Activated naive CD4-positive, alpha-beta T cell (primary cell): Measurements from ENCODE around the gene ITPRID2.
A peak's percentile ranks its signal among the peaks of the same experiment; 100 is the strongest.

Source experiments
- DNase-seq, 4 experiments: peaks; one replicate each; lab custom pipeline; 2025; lab: John Stamatoyannopoulos, UW

ITPRID2 gene

DNA sequence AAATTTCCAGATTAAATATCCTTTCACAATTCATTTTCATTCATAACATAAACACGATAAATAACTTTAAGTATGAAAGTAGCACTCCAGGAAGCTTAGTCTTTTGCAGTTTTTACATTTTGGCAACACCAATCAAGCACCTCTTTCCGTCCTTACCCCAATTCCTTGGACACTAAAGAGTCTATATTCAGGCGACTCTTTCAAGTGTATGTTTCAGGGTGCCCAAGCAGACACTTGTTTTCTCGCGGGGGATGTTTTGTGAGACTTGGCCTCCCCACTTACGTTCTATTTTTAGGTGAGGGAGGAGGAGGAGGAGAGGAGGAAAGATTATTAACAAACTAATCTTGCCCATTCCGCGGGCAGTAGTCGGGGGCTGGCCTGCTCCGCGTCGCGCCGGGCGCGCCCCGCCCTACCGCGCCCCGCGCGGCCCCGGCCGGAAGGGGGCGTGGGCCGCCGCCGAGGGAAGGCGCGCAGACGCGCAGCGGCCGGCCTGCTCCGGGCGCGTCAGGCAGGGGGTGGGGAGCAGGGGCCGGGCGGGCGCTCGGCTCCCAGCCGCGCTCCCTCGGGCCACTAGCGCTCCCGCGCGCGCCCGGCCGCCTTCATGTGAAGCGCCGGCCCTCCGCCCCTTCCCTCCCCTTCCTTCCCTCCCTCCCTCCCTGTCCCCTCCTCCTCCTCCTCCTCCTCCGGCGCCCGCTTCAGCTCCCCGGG lies at the start of gene ITPRID2:
ITPRID2 (plus strand) TSS at position 473 of the 708 bp plus-strand sequence. CDS start 337 bp downstream, outside the sequence.
- peak in 3 of 4 experiments; percentile 8 to 56 (median 14) for DNase-seq

DNA sequence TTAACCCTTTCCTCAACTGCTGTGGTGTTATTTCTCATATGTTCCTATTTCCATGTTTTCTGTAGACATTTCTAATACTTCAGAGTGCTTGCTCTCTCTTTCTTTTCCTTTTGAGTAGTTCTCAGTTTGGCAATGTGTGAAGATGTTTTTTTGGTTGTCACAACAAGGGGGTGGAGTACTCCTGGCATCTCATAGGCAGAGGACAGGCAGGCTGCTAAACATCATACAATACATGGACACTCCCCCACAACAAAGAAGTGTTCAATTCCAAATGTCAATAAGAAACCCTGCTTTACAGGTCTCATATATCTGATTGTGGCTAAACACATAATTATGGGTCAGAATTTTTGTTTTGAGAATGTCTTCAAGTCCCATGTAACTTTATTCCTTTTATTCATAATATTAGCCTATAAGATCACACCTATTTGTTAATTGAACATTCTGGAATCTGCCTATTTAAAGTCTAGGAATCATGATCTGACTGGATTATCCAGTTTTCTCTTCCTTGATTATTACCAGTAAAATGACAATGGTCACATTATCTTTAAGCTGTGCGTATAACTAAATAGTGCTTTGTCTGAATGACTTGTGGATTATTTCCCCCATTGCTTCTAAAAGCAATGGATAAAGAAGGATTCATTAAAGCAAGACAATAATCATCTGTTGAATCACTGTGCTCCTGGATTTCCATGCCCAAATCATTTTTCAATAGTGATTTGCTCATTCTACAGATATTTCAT lies 46.8 kb upstream of the ITPRID2 start:
- no peak for DNase-seq

DNA sequence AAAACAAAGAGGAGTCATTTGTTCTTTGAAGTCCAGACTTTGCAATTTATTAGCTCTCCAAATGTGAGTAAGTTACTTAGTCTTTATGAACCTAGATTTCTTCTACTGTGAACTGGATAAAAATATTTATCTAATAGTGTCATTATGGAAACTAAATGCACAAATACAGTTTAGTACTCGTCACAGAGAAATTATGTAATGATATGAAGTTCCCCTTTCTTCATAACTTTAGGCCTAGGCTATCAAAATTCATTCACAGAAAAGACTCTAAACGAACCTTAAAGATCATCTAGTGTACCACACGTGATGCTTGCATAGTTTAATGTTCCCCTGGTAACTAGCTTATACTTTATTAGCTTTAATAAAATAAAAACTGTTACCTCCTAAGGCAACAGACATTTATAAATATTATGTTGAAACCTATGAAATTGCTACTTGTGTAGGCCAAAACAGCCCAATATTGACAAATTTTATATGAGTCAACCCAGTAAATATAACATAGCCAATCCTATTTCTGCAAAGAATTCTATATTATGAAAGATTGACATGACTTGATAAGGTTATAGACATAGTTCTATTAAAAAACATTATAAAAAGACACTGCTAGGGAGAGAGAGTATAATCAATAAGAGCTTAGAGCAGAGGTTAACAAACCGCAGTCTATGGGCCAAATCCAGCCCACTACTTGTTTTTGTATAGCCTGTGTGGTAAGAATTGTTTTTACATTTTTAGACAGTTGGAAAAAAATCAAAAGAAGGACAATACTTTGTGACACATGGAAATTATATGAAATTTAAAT lies 44.9 kb upstream of the ITPRID2 start:
- no peak for DNase-seq

DNA sequence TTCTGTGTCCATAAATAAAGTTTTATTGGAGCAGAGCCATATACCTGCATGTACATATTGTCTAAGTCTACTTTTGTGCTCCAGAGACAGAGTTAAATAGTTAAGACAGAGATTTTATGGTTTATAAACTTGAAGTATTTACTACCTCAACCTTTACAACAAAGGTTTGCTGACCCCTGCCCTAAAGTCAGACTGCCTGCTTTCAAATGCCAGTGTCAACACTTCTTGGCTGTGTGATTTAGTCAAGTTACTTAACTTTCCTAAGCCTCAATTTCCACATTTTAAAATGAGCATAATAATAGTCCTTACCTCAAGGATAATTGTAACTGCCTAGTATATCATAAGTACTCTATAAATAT lies 44.4 kb upstream of the ITPRID2 start:
- no peak for DNase-seq

DNA sequence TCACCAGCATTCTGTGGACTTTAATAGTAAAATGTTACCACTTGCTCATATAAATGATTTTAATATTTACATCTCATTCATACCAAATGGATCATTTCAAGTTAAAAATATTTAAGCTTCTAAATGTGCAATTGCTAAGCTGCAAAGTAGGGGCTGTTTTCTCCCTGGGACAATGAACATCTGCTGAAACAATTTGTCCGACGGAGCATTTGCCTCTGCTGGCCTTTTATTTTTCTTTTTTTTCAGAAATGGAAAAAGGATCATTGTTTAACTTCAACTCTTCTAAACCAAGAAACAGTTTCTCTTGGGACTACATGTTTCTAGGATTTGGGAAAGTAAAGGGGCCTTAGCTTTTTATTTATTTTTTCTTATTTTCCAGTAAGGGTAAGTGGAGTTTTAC lies 43.8 kb upstream of the ITPRID2 start:
- no peak for DNase-seq

DNA sequence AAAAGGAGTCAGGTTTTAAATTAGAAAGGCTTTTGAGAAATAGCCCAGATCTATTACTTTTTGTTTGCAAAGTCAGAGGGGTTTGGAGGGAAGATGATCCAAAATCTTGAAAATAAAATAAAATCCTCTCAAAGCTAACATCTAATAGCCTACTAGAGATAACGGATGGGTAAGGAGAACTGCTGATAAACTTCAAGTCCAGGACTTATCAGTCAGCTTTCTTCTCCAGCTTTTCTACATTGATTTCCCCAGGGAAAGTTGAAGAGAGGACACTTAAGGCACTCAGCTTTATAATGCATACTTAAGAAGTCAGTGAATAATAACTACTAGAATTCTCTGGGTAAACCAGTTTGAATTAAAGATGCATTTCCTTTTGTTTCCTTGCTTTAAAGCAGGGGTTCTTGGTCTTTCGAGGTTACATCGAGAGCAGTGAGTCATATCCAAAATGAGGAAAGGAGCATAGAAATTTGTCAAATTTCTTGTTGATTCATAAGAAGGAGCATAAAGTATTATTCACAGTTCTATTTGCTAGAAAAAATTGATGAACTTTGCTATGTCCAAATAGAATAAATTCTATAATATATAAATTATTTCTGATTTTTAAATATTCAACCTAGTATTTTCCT lies 43.2 kb upstream of the ITPRID2 start:
- DNase-seq: no peak

DNA sequence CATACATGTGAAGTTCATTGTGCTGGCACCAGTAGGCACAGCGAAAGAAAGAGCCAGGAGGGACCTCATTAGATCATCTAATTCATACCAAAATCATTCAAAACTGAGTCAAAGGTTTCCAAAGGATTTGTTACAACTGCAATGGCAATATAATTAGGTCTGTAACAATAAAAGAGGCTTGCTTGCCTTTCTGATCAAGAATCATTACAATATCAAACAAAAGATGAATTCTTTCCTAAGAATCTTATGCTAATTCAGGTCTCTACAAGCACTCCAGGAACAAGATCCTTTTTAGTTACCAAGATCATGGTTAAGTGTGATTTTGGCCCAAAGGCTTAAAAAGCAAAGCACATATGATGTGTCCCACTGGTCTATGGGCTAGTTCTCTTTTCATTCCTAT lies 41.9 kb upstream of the ITPRID2 start:
- no peak for DNase-seq

DNA sequence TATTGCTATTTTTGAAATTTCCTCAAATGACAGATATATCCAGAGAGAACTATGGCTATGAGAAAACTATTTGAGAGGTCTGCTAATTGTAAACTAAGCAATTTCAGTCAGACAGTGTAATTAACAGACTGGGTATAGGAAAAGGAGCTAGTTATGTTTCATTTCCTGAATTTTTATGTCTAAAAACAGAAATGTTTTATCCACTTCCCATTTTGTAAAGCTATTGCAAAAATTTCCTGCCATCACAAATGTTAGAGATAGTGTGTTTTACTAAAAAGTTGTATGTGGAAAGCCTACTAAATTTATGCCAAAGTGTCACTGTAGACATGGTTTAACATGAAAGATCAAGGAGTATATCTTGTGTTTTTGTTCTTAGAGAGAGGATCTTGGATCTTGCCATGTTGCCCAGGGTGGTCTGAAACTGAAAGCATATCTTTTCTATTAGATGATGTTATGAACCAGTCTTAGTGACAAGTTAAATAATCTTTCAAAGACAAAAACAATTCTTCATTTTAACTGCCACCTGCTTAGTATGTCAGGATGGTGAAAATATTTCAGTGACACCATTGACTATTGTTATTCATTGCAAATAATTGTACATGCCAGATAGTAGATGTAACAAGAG lies 40.5 kb upstream of the ITPRID2 start:
- no peak for DNase-seq

DNA sequence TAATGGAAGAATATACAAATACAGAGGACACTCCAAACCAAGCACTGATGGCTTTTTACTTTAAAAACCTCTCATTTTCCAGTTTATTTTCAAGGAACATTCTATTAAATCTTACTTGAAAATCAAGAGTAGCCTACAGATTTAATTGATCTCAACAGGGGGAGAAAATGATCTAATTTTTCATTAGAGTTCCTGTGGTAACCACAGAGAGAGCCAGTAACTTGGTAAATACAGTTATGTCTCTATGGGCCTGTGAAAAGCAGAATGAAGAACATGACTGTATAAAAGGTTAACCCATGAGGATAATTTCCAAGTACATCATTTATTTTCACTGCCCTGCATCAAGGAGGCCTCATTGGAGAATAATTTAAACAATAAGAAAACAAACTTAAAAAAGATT lies 39.8 kb upstream of the ITPRID2 start:
- DNase-seq: no peak

DNA sequence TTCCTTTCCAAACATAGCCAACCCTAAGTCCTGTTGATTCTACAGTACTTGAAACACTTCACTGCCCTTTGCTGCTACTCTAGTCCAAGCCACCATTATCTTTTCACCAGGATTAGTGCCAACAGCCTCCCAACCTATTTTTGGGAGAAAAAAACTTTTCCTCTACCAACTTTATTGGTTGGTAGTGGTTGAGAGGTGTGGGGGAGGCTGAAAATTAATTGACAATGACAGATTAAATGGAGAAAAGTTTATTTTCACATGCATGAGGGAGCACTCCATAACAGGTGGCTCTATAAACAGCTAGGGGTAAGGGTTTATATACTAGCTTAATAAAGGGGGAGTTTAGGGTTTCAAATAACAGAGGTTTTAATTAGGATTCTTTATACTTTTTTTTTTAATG lies 37.8 kb upstream of the ITPRID2 start:
- DNase-seq: no peak

DNA sequence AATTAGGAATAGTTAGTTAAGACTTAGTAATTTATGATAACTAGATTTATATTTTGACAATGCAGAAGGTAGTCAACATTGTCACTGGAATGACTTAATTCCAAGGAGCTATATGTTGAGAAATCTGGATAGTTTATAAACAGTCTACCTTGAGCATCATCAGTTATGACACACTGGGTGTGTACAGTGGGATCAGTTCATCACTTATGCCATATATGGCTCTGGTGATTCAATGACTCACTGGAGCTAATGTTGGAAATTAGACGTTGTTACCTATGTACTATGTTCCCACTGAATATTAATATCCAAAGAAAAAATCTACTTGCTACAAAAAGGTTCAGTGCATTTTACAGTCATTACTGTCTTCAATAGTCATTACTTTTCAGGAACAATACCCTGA lies 34.0 kb upstream of the ITPRID2 start:
- no peak for DNase-seq

DNA sequence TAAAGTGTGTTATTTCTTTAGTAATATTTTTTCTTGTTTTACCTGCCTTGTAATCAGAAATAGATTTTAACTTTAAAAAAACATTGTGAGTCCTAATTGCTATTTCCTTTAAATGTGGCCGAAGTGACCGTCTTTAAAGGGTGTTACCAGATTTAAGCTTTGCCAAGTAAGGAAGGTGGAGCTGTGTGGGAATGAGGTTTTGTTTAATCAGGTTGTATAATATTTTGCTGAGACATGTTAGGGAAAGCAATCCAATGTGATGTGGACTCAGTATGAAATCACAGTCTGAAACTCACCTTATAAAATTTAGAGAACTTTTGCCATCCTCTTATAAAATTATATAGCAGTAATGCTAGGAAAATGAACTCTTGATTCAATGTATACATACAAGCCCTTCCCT lies 32.9 kb upstream of the ITPRID2 start:
- no peak for DNase-seq

DNA sequence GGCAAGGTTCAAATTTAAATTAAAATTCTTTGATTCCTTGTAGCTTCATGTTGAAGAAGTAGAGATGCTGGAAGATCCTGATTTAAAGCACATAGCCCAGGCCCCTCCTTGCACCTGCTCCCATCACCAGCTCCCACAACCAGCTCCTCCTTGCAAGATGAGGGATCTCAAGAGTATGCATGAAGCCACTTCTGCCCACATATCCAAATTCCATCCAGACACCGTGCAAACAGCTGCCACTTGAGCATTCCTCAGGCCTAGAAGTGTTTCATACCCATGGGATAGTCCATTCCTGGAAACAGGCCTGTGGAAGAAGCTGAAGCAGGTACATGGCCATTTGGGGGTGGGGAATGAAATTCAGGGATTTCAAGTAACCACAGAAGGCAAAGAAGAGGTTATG lies 32.4 kb upstream of the ITPRID2 start:
- no peak for DNase-seq

DNA sequence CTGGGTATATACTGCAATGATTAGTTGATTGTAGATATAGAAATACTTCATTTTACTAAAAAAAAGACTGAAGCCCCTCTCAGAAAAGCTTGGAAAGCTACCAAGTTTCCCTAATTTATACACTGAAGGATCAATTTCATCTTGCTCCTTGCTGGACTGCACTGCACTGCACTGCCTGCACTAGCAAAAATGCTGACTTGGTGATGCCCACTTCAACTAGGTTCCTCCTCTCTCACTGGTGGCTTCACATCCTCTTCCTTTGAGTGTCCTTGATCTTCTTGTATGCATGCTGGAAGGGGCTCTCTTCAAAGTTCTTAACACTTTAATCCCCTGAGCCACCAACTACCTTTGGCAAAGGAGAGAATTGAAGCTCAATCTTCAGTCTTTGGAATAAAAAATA lies 31.7 kb upstream of the ITPRID2 start:
- no peak for DNase-seq

DNA sequence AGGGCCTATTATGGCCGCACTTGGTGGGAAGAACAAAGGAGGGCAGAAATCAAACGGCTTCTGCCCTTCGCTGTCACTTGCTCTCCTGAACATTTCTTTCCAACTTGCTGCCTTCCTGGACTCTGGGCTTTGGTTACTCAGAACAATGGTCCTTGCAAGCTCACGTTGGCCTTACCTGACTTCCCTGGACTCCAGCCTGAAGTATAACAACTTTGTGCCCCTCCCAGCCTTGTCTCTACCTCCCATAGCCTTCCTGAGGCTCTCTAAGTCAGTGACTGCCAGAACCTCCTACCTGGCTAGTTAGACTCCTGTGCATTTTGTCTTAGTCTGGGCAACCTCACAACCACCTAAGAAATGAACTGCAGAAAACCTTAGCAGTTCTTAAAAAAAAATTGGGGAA lies 30.2 kb upstream of the ITPRID2 start:
- DNase-seq: no peak

DNA sequence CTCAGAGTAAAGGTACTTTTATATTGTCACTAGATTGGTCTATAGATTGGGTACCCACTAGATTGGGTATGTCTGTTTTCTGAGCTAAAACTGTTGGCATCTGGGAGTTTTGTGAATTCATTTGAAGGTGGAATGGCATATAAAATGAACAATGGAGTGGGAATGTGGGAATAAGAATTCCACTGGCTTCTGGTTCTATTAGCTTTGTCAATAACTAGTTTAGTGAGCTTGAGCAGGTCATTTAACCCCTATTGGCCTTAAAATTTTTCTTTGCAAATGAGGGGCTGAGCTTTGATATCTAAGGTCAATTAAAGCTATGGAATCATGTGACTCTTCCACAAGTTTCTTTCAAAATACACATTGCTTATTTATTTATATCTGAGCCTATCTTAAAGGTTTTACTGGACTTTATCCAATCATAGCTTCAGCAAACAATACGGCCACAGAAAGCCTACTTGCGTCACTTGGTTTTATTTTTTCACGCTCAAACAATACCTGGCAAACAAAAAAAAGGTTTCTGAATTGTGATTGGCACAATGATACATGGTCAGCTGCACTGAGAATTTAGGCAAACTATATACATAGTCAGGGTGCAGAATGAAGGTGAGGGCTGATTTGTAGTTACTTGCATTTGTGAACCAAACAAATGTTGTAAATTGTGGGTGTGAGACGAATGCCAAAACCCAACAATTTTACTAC lies 28.8 kb upstream of the ITPRID2 start:
- DNase-seq: no peak

DNA sequence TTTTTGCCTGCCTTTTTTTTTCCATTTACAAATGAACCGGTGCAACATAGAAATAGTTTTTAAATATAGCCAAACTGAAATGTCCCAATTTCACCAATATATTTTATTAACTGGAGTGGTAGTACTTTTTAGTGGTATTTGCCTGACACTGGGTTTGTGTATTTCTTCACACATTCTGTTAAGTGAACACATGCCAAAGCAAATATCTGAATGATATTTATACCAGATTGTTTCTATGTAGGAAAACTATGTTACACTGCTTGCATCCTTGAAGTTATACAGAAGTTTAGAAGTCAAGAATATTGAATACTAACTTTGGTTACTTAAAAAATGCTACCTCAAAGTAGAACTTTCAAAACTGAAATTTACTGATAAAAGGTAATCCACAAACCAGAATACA lies 19.4 kb upstream of the ITPRID2 start:
- no peak for DNase-seq

DNA sequence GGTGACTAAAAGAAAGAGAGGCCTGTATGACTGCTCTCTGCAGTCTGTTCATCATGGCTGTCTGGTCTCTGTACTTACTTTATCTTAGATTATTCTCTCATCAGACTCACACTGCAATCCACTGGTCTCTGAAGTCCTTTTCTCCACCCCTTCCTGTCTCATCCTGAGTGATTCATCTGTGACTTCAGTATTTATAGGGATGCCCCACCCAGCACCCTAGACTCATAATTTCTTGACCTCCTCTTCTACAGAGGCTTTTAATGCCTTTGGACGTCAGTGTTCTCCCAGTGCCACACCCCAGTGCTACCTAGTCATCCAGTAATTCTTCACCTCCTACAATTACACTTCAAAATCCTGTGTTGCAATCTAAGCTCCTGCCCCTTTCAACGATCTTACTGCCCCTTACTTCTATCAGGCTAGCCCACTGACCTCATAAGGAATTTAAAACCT lies 14.9 kb upstream of the ITPRID2 start:
- no peak for DNase-seq

DNA sequence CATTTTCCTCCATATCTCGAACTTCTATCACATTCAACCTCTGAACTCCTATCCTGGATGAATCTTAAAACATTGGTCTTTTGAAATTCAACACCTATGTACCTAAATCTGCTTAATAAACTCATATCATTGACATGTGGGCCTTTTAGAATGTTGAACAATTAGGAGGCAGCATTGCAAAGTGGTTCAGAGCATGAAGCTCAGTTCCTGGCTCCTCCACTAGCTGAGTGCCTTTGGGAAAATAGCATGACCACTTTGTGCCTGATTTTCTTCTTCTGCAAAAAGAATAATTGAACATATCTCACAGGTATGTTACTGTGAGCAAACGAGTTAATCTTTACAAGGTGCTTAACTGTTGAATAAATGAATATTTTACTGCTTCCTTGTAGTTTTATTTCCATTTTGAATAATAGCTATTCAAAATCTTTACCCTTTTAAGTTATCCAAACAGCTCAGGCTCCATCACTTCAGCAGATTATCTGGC lies 14.3 kb upstream of the ITPRID2 start:
- DNase-seq: no peak

DNA sequence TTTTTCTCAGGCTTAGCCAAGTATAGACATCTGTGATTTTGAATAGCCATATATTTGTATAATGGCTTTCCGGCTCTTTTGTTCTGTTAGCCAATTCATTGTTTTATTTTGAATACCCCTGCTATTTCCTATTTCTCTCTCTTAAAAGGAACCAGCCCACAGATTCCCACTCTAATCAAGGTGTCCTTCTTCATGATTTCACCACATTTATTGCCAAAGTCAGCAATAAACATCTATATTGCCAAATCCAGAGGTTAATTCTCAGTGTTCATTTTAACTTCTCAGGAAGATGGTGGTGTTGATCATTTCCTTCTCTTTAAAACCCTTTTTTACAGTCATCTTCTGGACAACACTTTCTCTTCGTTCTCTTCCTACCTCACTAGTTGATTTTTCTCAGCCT lies 13.1 kb upstream of the ITPRID2 start:
- DNase-seq: no peak

DNA sequence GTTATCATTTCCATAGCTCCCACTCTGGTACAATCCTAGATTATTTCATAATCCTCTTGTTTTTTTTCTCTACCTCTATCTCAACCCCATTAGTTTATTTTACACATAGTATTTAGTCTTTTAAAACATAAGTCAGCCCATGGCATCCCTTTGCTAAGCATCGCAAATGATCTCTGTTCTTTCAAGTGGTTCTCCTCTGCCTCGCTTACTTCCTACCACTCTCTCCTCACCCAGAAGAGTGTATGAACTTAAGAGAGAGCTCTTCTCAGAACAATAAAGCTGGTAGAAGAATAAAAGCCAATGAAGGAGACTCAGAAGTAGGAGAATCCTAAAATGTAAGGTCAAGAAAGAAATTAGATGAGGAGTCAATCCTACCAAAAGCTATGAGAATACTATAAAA lies 12.2 kb upstream of the ITPRID2 start:
- no peak for DNase-seq
